Mesenchymal stem cell (in vitro differentiated cells and primary cell): Measurements from ENCODE around the gene ATP6V1F.

Experiments
- DNase-seq: peaks from one replicate; pipeline ENCODE4 v3.0.0-alpha.2; 2013
- H2AFZ ChIP-seq: one replicate; pipeline ENCODE4 v1.6.1; 2013; ENCODE audit warnings: low read depth, mild to moderate bottlenecking, control low read depth, inconsistent platforms, low read length, moderate library complexity
- H2AK5ac ChIP-seq: 2 replicates; pipeline ENCODE4 v1.6.1; 2013; ENCODE audit warnings: low read length, moderate library complexity, mild to moderate bottlenecking, inconsistent platforms; ENCODE audit not compliant: severe bottlenecking
- H2BK120ac ChIP-seq: one replicate; pipeline ENCODE4 v1.6.1; 2013; ENCODE audit warnings: low read depth, mild to moderate bottlenecking, inconsistent platforms, low read length, moderate library complexity
- H2BK12ac ChIP-seq, 2 experiments: one replicate each; pipeline ENCODE4 v1.6.1; 2013; ENCODE audit warnings: inconsistent platforms in 2 of 2, low read length in 2 of 2, mild to moderate bottlenecking in 2 of 2, moderate library complexity in 2 of 2, control low read depth in 1 of 2
- H2BK15ac ChIP-seq: one replicate; pipeline ENCODE4 v1.6.1; 2013; ENCODE audit warnings: mild to moderate bottlenecking, low read depth, inconsistent platforms; ENCODE audit not compliant: poor library complexity, severe bottlenecking
- H2BK5ac ChIP-seq: 2 replicates; pipeline ENCODE4 v1.6.1; 2013; ENCODE audit warnings: low read depth, mild to moderate bottlenecking, low read length, control low read depth, inconsistent platforms; ENCODE audit not compliant: poor library complexity, severe bottlenecking
- H3K14ac ChIP-seq, 2 experiments: one replicate each; pipeline ENCODE4 v1.6.1; 2013; ENCODE audit warnings: inconsistent platforms in 2 of 2, low read length in 2 of 2, control low read depth in 1 of 2, mild to moderate bottlenecking in 1 of 2, moderate library complexity in 1 of 2
- H3K18ac ChIP-seq, 2 experiments: one replicate each; pipeline ENCODE4 v1.6.1; 2013; ENCODE audit warnings: inconsistent platforms in 2 of 2, low read length in 2 of 2, control low read depth in 1 of 2, low read depth in 1 of 2, mild to moderate bottlenecking in 1 of 2
- H3K23ac ChIP-seq, 2 experiments: one replicate each; pipeline ENCODE4 v1.6.1; 2013; ENCODE audit warnings: inconsistent platforms in 2 of 2, low read length in 2 of 2, mild to moderate bottlenecking in 2 of 2, moderate library complexity in 2 of 2, control low read depth in 1 of 2
- H3K27ac ChIP-seq: 2 replicates; pipeline ENCODE4 v1.5.1; 2013; ENCODE audit warnings: mild to moderate bottlenecking, moderate library complexity, low read length, control low read depth, inconsistent platforms; ENCODE audit not compliant: poor library complexity, severe bottlenecking
- H3K27me3 ChIP-seq, 2 experiments: 2 replicates each; pipeline versions ENCODE4 v1.6.1 to v1.7.0; 2013; ENCODE audit warnings: low read length in 2 of 2, mild to moderate bottlenecking in 2 of 2, moderate library complexity in 2 of 2, control low read depth in 1 of 2, inconsistent platforms in 1 of 2; ENCODE audit not compliant: control insufficient read depth in 1 of 2, insufficient read depth in 1 of 2
- H3K36me3 ChIP-seq, 2 experiments: 2 replicates each; pipeline versions ENCODE4 v1.6.1 to v1.7.0; 2013; ENCODE audit warnings: low read length in 2 of 2, control low read depth in 1 of 2, inconsistent platforms in 1 of 2, low read depth in 1 of 2, mild to moderate bottlenecking in 1 of 2; ENCODE audit not compliant: insufficient read depth in 2 of 2, control insufficient read depth in 1 of 2
- H3K4ac ChIP-seq, 2 experiments: one replicate each; pipeline ENCODE4 v1.6.1; 2013; ENCODE audit warnings: inconsistent platforms in 2 of 2, low read length in 2 of 2, mild to moderate bottlenecking in 2 of 2, moderate library complexity in 2 of 2, control low read depth in 1 of 2, low read depth in 1 of 2
- H3K4me1 ChIP-seq: 2 replicates; pipeline ENCODE4 v1.6.1; 2013; ENCODE audit warnings: low read depth, low read length, control low read depth; ENCODE audit not compliant: control insufficient read depth, insufficient read depth
- H3K4me2 ChIP-seq: 2 replicates; pipeline ENCODE4 v1.6.1; 2013; ENCODE audit warnings: low read length, mild to moderate bottlenecking, inconsistent platforms; ENCODE audit not compliant: poor library complexity, severe bottlenecking
- H3K4me3 ChIP-seq, 2 experiments: 2 replicates each; pipeline versions ENCODE4 v1.5.1 to v1.7.0; 2013; ENCODE audit warnings: low read length in 2 of 2, mild to moderate bottlenecking in 2 of 2, control low read depth in 1 of 2, low read depth in 1 of 2; ENCODE audit not compliant: insufficient read depth in 1 of 2
- H3K79me1 ChIP-seq: replicated peaks from 2 replicates; pipeline ENCODE4 v1.6.1; 2013; ENCODE audit warnings: mild to moderate bottlenecking, control low read depth, low read length, inconsistent platforms; ENCODE audit not compliant: poor library complexity, severe bottlenecking
- H3K9ac ChIP-seq: 2 replicates; pipeline ENCODE4 v1.7.0; 2013; ENCODE audit warnings: mild to moderate bottlenecking, low read length, moderate library complexity
- H3K9me3 ChIP-seq: 2 replicates; pipeline ENCODE4 v1.7.0; 2013; ENCODE audit warnings: mild to moderate bottlenecking, low read length; ENCODE audit not compliant: control insufficient read depth
- H4K8ac ChIP-seq: one replicate; pipeline ENCODE4 v1.6.1; 2013; ENCODE audit warnings: inconsistent platforms, mild to moderate bottlenecking, low read length, moderate library complexity
- H4K91ac ChIP-seq: one replicate; pipeline ENCODE4 v1.6.1; 2013; ENCODE audit warnings: mild to moderate bottlenecking, low read length, inconsistent platforms
- WGBS: methylation state at CpG from one replicate; pipeline ENCODE4 v1.1.7; 2013; ENCODE audit warnings: mixed read lengths; 5-methylcytosine and 5-hydroxymethylcytosine counted together

ATP6V1F gene

DNA sequence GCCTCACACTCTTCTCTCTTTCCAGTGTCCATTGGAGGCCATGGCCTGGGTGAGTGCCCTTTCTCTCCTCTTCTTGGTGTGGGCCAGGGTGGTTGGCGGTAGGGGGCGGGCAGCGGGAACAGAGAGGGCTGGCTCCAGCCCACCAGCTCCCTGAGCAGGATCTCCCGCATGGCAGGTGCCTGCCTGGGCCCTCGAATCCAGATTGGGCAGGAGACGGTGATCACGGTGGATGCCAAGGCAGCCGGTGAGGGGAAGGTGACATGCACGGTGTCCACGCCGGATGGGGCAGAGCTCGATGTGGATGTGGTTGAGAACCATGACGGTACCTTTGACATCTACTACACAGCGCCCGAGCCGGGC, 13.5 kb upstream of the ATP6V1F start:
- no peak overlapping the region for H2AFZ ChIP-seq
- no peak overlapping the region for H4K91ac ChIP-seq

DNA sequence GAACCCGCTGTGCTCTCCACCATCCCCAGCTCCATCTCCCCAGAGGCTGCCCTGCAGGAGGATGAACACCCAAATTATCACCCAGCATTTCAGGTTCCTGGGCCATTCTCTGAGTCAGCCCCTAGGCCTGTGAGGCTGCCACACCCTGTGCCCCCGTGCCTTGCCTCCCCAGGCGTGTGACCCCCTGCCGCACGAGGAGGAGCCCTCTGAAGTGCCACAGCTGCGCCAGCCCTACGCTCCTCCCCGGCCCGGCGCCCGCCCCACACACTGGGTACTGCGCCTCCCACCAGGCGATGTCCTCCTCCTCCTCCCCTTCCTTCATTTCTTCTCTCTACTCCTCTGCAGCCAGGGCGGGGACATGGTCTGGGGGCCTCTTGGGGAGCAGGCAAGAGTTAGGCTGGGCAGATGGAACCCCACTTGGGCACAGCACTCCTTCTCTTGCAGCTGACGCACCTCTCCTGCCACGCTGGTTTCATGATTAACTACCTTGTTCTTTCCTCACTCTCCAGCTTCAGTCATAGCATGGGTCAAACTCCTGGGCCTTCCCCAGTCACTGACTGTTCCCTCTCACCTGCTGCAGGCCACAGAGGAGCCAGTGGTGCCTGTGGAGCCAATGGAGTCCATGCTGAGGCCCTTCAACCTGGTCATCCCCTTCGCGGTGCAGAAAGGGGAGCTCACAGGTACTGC, 12.7 kb upstream of the ATP6V1F start:
- Histone ChIP-seq H2BK15ac (no peak overlapping the region), H2AFZ (no peak overlapping the region), H3K27me3 (no peaks in the 10 kb centered on the region), H3K14ac (no peak overlapping the region), H3K4me2 (no peak overlapping the region), H2BK12ac (no peak overlapping the region), H4K8ac (no peak overlapping the region), H3K4me1 (peaks cover 5% of the 10 kb centered on the region), H2AK5ac (no peak overlapping the region), H3K18ac (no peak overlapping the region), H3K36me3 (peaks cover 96 to 97% of the 10 kb centered on the region in 2 experiments), H3K9me3 (no peaks in the 10 kb centered on the region), H3K23ac (no peak overlapping the region), H3K27ac (no peak overlapping the region), H2BK5ac (no peak overlapping the region), H3K79me1 (peaks cover 7% of the 10 kb centered on the region), H3K4ac (no peak overlapping the region), H2BK120ac (no peak overlapping the region), H4K91ac (no peak overlapping the region), H3K9ac (no peak overlapping the region), H3K4me3 (no peak overlapping the region)
- 95% methylated on average over 18 of the region's 18 CpGs for WGBS
- no peak for DNase-seq

More for the DNA sequence above, 13.5 kb upstream of the ATP6V1F start:
- no peak overlapping the region for H3K23ac ChIP-seq
- WGBS = 95% methylated on average over 16 of the region's 16 CpGs
- no peaks in the 10 kb centered on the region for H3K27me3 ChIP-seq
- peaks cover 5% of the 10 kb centered on the region for H3K4me1 ChIP-seq
- no peak for DNase-seq
- no peak overlapping the region for H2BK120ac ChIP-seq
- no peak overlapping the region for H2BK15ac ChIP-seq
- H3K36me3 ChIP-seq = peaks cover 96 to 97% of the 10 kb centered on the region in 2 experiments
- H2AK5ac ChIP-seq = no peak overlapping the region
- no peak overlapping the region for H2BK5ac ChIP-seq
- no peak overlapping the region for H4K8ac ChIP-seq
- H3K27ac ChIP-seq = no peak overlapping the region
- H3K4me2 ChIP-seq = no peak overlapping the region
- peaks cover 10% of the 10 kb centered on the region for H3K79me1 ChIP-seq
- no peak overlapping the region for H3K18ac ChIP-seq
- H3K14ac ChIP-seq = no peak overlapping the region
- H2BK12ac ChIP-seq = no peak overlapping the region
- H3K4me3 ChIP-seq = no peak overlapping the region
- H3K9ac ChIP-seq = no peak overlapping the region
- no peaks in the 10 kb centered on the region for H3K9me3 ChIP-seq
- H3K4ac ChIP-seq = no peak overlapping the region

DNA sequence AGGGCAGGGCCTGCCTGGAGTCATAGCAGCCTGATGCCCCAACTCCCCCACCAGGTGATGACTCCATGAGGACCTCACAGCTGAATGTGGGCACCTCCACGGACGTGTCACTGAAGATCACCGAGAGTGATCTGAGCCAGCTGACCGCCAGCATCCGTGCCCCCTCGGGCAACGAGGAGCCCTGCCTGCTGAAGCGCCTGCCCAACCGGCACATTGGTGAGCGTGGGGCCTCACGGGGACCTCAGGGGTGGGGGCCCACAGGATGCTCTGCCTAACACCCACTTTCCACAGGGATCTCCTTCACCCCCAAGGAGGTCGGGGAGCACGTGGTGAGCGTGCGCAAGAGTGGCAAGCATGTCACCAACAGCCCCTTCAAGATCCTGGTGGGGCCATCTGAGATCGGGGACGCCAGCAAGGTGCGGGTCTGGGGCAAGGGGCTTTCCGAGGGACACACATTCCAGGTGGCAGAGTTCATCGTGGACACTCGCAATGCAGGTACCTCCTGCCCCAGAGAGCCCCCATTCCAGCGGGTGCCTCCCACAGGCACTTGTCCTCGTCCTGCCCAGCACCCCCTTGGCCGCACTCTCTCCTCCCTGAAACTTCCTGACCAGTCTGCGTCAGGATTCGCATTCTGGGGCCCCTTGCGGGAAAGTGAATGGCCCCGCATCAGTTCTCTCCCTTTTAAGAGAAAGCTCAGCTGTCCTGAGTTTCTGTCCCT, 10.0 kb upstream of the ATP6V1F start:
- H3K4me3 ChIP-seq = no peak overlapping the region

DNA sequence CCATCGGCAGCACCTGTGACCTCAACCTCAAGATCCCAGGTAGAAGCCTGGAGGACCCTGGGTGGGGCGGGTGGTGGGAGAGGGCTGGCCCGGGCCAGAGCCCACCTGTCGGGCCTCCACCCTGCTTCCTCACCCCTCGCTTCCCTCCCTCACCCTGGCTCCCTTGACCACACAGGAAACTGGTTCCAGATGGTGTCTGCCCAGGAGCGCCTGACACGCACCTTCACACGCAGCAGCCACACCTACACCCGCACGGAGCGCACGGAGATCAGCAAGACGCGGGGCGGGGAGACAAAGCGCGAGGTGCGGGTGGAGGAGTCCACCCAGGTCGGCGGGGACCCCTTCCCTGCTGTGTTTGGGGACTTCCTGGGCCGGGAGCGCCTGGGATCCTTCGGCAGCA, 8.9 kb upstream of the ATP6V1F start:
- Histone ChIP-seq H3K9ac (no peak overlapping the region), H3K23ac (no peak overlapping the region), H2BK5ac (no peak overlapping the region), H3K14ac (no peak overlapping the region), H3K4me3 (no peak overlapping the region), H4K8ac (no peak overlapping the region), H3K27ac (no peak overlapping the region), H3K4me1 (peaks cover 9% of the 10 kb centered on the region), H2AFZ (no peak overlapping the region), H3K27me3 (no peaks in the 10 kb centered on the region), H3K9me3 (no peaks in the 10 kb centered on the region), H3K36me3 (peaks cover 84 to 94% of the 10 kb centered on the region in 2 experiments), H3K4ac (no peak overlapping the region), H2BK12ac (no peak overlapping the region), H2AK5ac (no peak overlapping the region), H2BK15ac (no peak overlapping the region), H3K79me1 (peaks cover 3% of the 10 kb centered on the region), H4K91ac (no peak overlapping the region), H2BK120ac (no peak overlapping the region), H3K18ac (no peak overlapping the region), H3K4me2 (no peak overlapping the region)
- no peak for DNase-seq
- 98% methylated on average over 22 of the region's 23 CpGs for WGBS

More for the DNA sequence above, 10.0 kb upstream of the ATP6V1F start:
- Histone ChIP-seq H2BK120ac (no peak overlapping the region), H3K79me1 (peaks cover 3% of the 10 kb centered on the region), H3K14ac (no peak overlapping the region), H3K4me1 (peaks cover 5% of the 10 kb centered on the region), H3K9me3 (no peaks in the 10 kb centered on the region), H4K91ac (no peak overlapping the region), H2BK12ac (no peak overlapping the region), H3K4me2 (no peak overlapping the region), H4K8ac (no peak overlapping the region), H3K27ac (no peak overlapping the region), H3K18ac (no peak overlapping the region), H3K9ac (no peak overlapping the region), H3K4ac (no peak overlapping the region), H2BK15ac (no peak overlapping the region), H2BK5ac (no peak overlapping the region), H2AK5ac (no peak overlapping the region), H2AFZ (no peak overlapping the region), H3K23ac (no peak overlapping the region), H3K36me3 (peaks cover 92 to 97% of the 10 kb centered on the region in 2 experiments), H3K27me3 (no peaks in the 10 kb centered on the region)
- 98% methylated on average over 28 of the region's 28 CpGs for WGBS
- DNase-seq = no peak
